H9 (cell line): ENCODE data around the gene NLN. TPM values are rescaled to one million over a fixed set of nuclear protein-coding genes. Genes with fewer than 3 reads are reported as not detected.

Source experiments
- DNase-seq: peaks from one replicate; pipeline ENCODE4 v3.0.0-alpha.2; 2017
- H2AFZ ChIP-seq: one replicate; pipeline ENCODE4 v1.6.1; 2013; ENCODE audit warnings: mild to moderate bottlenecking, low read length, control low read depth, moderate library complexity
- H2AK5ac ChIP-seq: 2 replicates; pipeline ENCODE4 v1.6.1; 2013; ENCODE audit warnings: low read length, control low read depth, mixed read lengths; ENCODE audit not compliant: insufficient read length
- H2BK120ac ChIP-seq: one replicate; pipeline ENCODE4 v1.6.1; 2013; ENCODE audit warnings: low read depth, mild to moderate bottlenecking, low read length, control low read depth, inconsistent platforms; ENCODE audit not compliant: poor library complexity, severe bottlenecking
- H2BK12ac ChIP-seq: 2 replicates; pipeline ENCODE4 v1.6.1; 2013; ENCODE audit warnings: low read length, control low read depth, mixed read lengths, low read depth; ENCODE audit not compliant: insufficient read length
- H2BK15ac ChIP-seq: 2 replicates; pipeline ENCODE4 v1.6.1; 2013; ENCODE audit warnings: low read depth, low read length, control low read depth
- H2BK20ac ChIP-seq: one replicate; pipeline ENCODE4 v1.6.1; 2013; ENCODE audit warnings: low read depth, mild to moderate bottlenecking, low read length, control low read depth, inconsistent platforms; ENCODE audit not compliant: poor library complexity, severe bottlenecking
- H2BK5ac ChIP-seq: 2 replicates; pipeline ENCODE4 v1.6.1; 2013; ENCODE audit warnings: low read length, control low read depth, mixed read lengths; ENCODE audit not compliant: insufficient read length
- H3K14ac ChIP-seq: 2 replicates; pipeline ENCODE4 v1.6.1; 2013; ENCODE audit warnings: low read length, control low read depth; ENCODE audit not compliant: insufficient read depth
- H3K18ac ChIP-seq: 2 replicates; pipeline ENCODE4 v1.6.1; 2013; ENCODE audit warnings: low read depth, mild to moderate bottlenecking, mixed read lengths, low read length, control low read depth; ENCODE audit not compliant: insufficient read length
- H3K23ac ChIP-seq: 2 replicates; pipeline ENCODE4 v1.6.1; 2013; ENCODE audit warnings: low read length, control low read depth, mixed read lengths, low read depth; ENCODE audit not compliant: insufficient read length
- H3K23me2 ChIP-seq: 2 replicates; pipeline ENCODE4 v1.6.1; 2013; ENCODE audit warnings: low read depth, mild to moderate bottlenecking, mixed read lengths, low read length, control low read depth; ENCODE audit not compliant: insufficient read length, poor library complexity, severe bottlenecking
- H3K27ac ChIP-seq: 2 replicates; pipeline ENCODE4 v1.5.1; 2013; ENCODE audit warnings: low read length, control low read depth, mixed read lengths, low read depth; ENCODE audit not compliant: insufficient read length
- H3K27me3 ChIP-seq: 2 replicates; pipeline ENCODE4 v1.6.1; 2013; ENCODE audit warnings: low read length, control low read depth, inconsistent platforms; ENCODE audit not compliant: insufficient read depth
- H3K4ac ChIP-seq: 2 replicates; pipeline ENCODE4 v1.6.1; 2013; ENCODE audit warnings: low read depth, mild to moderate bottlenecking, control low read depth, inconsistent platforms, low read length, moderate library complexity
- H3K4me1 ChIP-seq: 2 replicates; pipeline ENCODE4 v1.6.1; 2013; ENCODE audit warnings: low read length, control low read depth, inconsistent platforms; ENCODE audit not compliant: insufficient read depth
- H3K4me2 ChIP-seq: 2 replicates; pipeline ENCODE4 v1.6.1; 2013; ENCODE audit warnings: low read length, control low read depth, mixed read lengths; ENCODE audit not compliant: insufficient read length, insufficient read depth
- H3K56ac ChIP-seq: 2 replicates; pipeline ENCODE4 v1.6.1; 2013; ENCODE audit warnings: low read depth, mild to moderate bottlenecking, mixed read lengths, low read length, control low read depth; ENCODE audit not compliant: insufficient read length
- H3K79me1 ChIP-seq: 2 replicates; pipeline ENCODE4 v1.6.1; 2013; ENCODE audit warnings: low read depth, mild to moderate bottlenecking, moderate library complexity, low read length, control low read depth, inconsistent platforms; ENCODE audit not compliant: insufficient read depth, poor library complexity, severe bottlenecking
- H3K79me2 ChIP-seq: 2 replicates; pipeline ENCODE4 v1.6.1; 2013; ENCODE audit warnings: low read length, control low read depth, inconsistent platforms; ENCODE audit not compliant: insufficient read depth
- H3K9ac ChIP-seq: 2 replicates; pipeline ENCODE4 v1.6.1; 2013; ENCODE audit warnings: low read length, control low read depth, mixed read lengths; ENCODE audit not compliant: insufficient read length; ENCODE audit errors: extremely low read depth
- H3K9me3 ChIP-seq: one replicate; pipeline ENCODE4 v1.6.1; 2013; ENCODE audit warnings: low read depth, low read length, inconsistent platforms; ENCODE audit not compliant: control insufficient read depth
- H3T11ph ChIP-seq: one replicate; pipeline ENCODE4 v1.6.1; 2013; ENCODE audit warnings: mild to moderate bottlenecking, low read length, control low read depth, inconsistent platforms
- H4K20me1 ChIP-seq: one replicate; pipeline ENCODE4 v1.6.1; 2013; ENCODE audit not compliant: control insufficient read depth, insufficient read length, insufficient read depth
- H4K5ac ChIP-seq: 2 replicates; pipeline ENCODE4 v1.6.1; 2013; ENCODE audit warnings: low read depth, mild to moderate bottlenecking, mixed read lengths, low read length, control low read depth; ENCODE audit not compliant: insufficient read length
- H4K8ac ChIP-seq: replicated peaks from 2 replicates; pipeline ENCODE4 v1.6.1; 2013; ENCODE audit warnings: low read length, control low read depth, mixed read lengths, low read depth; ENCODE audit not compliant: insufficient read length
- H4K91ac ChIP-seq: 2 replicates; pipeline ENCODE4 v1.6.1; 2013; ENCODE audit warnings: low read depth, mild to moderate bottlenecking, moderate library complexity, mixed read lengths, low read length, control low read depth; ENCODE audit not compliant: insufficient read length
- H3K27ac Mint-ChIP-seq, 3 experiments: 2 replicates in 2 of 3; 3 replicates in 1 of 3; pipeline ENCODE4 v1.8.0; 2020 to 2021; ENCODE audit warnings: mixed read lengths in 3 of 3, mild to moderate bottlenecking in 1 of 3, moderate library complexity in 1 of 3
- H3K27me3 Mint-ChIP-seq: 2 replicates; pipeline ENCODE4 v1.8.0; 2021; ENCODE audit warnings: low read depth, mild to moderate bottlenecking, moderate library complexity, mixed read lengths
- H3K36me3 Mint-ChIP-seq, 3 experiments: 2 replicates in 2 of 3; 3 replicates in 1 of 3; pipeline ENCODE4 v1.8.0; 2020 to 2021; ENCODE audit warnings: low read depth in 3 of 3, mixed read lengths in 3 of 3; ENCODE audit not compliant: insufficient read depth in 1 of 3
- H3K4me1 Mint-ChIP-seq, 2 experiments: 2 replicates each; pipeline ENCODE4 v1.8.0; 2020; ENCODE audit warnings: mixed read lengths in 2 of 2
- H3K4me3 Mint-ChIP-seq, 2 experiments: 2 replicates in 1 of 2; 3 replicates in 1 of 2; pipeline ENCODE4 v1.8.0; 2020 to 2021; ENCODE audit warnings: mild to moderate bottlenecking in 2 of 2, mixed read lengths in 2 of 2, moderate library complexity in 1 of 2
- H3K9me3 Mint-ChIP-seq, 2 experiments: 2 replicates in 1 of 2; 3 replicates in 1 of 2; pipeline ENCODE4 v1.8.0; 2020; ENCODE audit warnings: mild to moderate bottlenecking in 2 of 2, mixed read lengths in 2 of 2, moderate library complexity in 1 of 2
- CTCF ChIP-seq: fragments of 200-600 bp; sonication (generic); conservative IDR thresholded peaks from 3 replicates; pipeline ENCODE4 v1.8.0; 2021; ENCODE audit warnings: antibody characterized with exemption, mild to moderate bottlenecking
- total RNA-seq: library from RNA; stranded (reverse); gene quantifications from 2 replicates; pipeline ENCODE4 v1.2.1, GENCODE V29; 2021

NLN gene
- total RNA-seq, 1 experiment from 2014 or later, result 137 TPM

GRCh38 chr5:65774346-65774745 lies 52.3 kb downstream of the NLN start:
- H3K4me1 ChIP-seq, result no peaks in the 10 kb centered on the region
- no peak overlapping the region for H4K8ac ChIP-seq
- Mint-ChIP-seq H3K4me1 (no peaks in the 10 kb centered on the region), H3K27me3 (no peaks in the 10 kb centered on the region), H3K4me3 (no peak overlapping the region), H3K27ac (no peak overlapping the region), H3K36me3 (peaks cover 14 to 34% (median 29%) of the 10 kb centered on the region in 3 experiments; a peak in 6 of 7 replicates), H3K9me3 (no peaks in the 10 kb centered on the region)
- no peak overlapping the region for H2BK15ac ChIP-seq
- no peak overlapping the region for H4K5ac ChIP-seq
- H2BK20ac ChIP-seq, result no peak overlapping the region
- no peaks in the 10 kb centered on the region for H3K79me2 ChIP-seq
- no peak overlapping the region for H3K4me2 ChIP-seq
- H2AFZ ChIP-seq, result no peak overlapping the region
- no peak overlapping the region for H3K4ac ChIP-seq
- no peak overlapping the region for H3K18ac ChIP-seq
- DNase-seq, result no peak
- no peaks in the 10 kb centered on the region for H3K27me3 ChIP-seq
- no peak overlapping the region for H2BK12ac ChIP-seq
- H3K79me1 ChIP-seq, result no peaks in the 10 kb centered on the region
- no peak overlapping the region for H3K14ac ChIP-seq
- H3T11ph ChIP-seq, result no peak overlapping the region
- H3K56ac ChIP-seq, result no peak overlapping the region
- TF ChIP-seq CTCF, result no peak
- no peaks in the 10 kb centered on the region for H3K23me2 ChIP-seq
- H3K9ac ChIP-seq, result no peak overlapping the region
- no peak overlapping the region for H3K27ac ChIP-seq
- H3K9me3 ChIP-seq, result no peaks in the 10 kb centered on the region
- no peaks in the 10 kb centered on the region for H4K20me1 ChIP-seq
- no peak overlapping the region for H4K91ac ChIP-seq
- no peak overlapping the region for H3K23ac ChIP-seq
- H2BK120ac ChIP-seq, result no peak overlapping the region
- H2BK5ac ChIP-seq, result no peak overlapping the region
- no peak overlapping the region for H2AK5ac ChIP-seq
